GM19438 (cell line): ENCODE results near the gene SF3B5.
"Not testable (repeated sequence)": the region's sequence is repeated elsewhere in the genome, so short reads cannot be mapped to it uniquely, and the experiment has no call there.

Experiments used
- ATAC-seq: cut with Tn5 transposase; IDR thresholded peaks from one replicate; pipeline ENCODE4 v1.9.1; 2021; ENCODE audit warnings: low read depth; ENCODE audit not compliant: unreplicated experiment

SF3B5 gene

GRCh38 chr6:144106206-144106605 is 10.8 kb upstream of the SF3B5 start:
- ATAC-seq, result no peak

- peak; percentile 78 for ATAC-seq
Observed at GRCh38 chr6:144104898-144105487, 9.6 kb upstream of the SF3B5 start.

- ATAC-seq, result peak; percentile 18
Observed at GRCh38 chr6:144104488-144104887, 9.1 kb upstream of the SF3B5 start.

- no peak for ATAC-seq
Observed at GRCh38 chr6:144103026-144103563, 7.7 kb upstream of the SF3B5 start.

GRCh38 chr6:144098993-144099392 is 3.6 kb upstream of the SF3B5 start:
- ATAC-seq, result no peak

GRCh38 chr6:144094731-144095133 is 641 bp downstream of the SF3B5 start:
- ATAC-seq, result peak; percentile 1

GRCh38 chr6:144093658-144094057 is 1.7 kb downstream of the SF3B5 start:
- no peak for ATAC-seq

- ATAC-seq, result no peak
Observed at GRCh38 chr6:144093236-144093635, 2.1 kb downstream of the SF3B5 start.

GRCh38 chr6:144090384-144090783 is 5.0 kb downstream of the SF3B5 start:
- no peak for ATAC-seq

GRCh38 chr6:144087789-144088426 is 7.5 kb downstream of the SF3B5 start:
- ATAC-seq, result no peak

GRCh38 chr6:144086959-144087358 is 8.4 kb downstream of the SF3B5 start:
- no peak for ATAC-seq

- no peak for ATAC-seq
Observed at GRCh38 chr6:144083172-144083571, 12.2 kb downstream of the SF3B5 start.

- not testable (repeated sequence) for ATAC-seq
Observed at GRCh38 chr6:144082412-144082811, 13.0 kb downstream of the SF3B5 start.

- ATAC-seq, result no peak
Observed at GRCh38 chr6:144077871-144078270, 17.5 kb downstream of the SF3B5 start.

- ATAC-seq, result no peak
Observed at GRCh38 chr6:144075875-144076274, 19.5 kb downstream of the SF3B5 start.

GRCh38 chr6:144075187-144075586 is 20.2 kb downstream of the SF3B5 start:
- ATAC-seq, result no peak

GRCh38 chr6:144073024-144073423 is 22.3 kb downstream of the SF3B5 start:
- ATAC-seq, result no peak

- no peak for ATAC-seq
Observed at GRCh38 chr6:144069506-144069905, 25.9 kb downstream of the SF3B5 start.

GRCh38 chr6:144068794-144069193 is 26.6 kb downstream of the SF3B5 start:
- no peak for ATAC-seq

- ATAC-seq, result peak; percentile 22
Observed at GRCh38 chr6:144066741-144067484, 28.5 kb downstream of the SF3B5 start.

GRCh38 chr6:144066255-144066654 is 29.1 kb downstream of the SF3B5 start:
- ATAC-seq, result no peak
